Fibroblast of skin of scalp (primary cell): Measurements from ENCODE around the gene WARS2.
A peak's percentile ranks its signal among the peaks of the same experiment; 100 is the strongest.

Experiments used
- DNase-seq: peaks from one replicate; pipeline ENCODE4 v3.0.0-alpha.2; 2013

The WARS2 gene

DNA sequence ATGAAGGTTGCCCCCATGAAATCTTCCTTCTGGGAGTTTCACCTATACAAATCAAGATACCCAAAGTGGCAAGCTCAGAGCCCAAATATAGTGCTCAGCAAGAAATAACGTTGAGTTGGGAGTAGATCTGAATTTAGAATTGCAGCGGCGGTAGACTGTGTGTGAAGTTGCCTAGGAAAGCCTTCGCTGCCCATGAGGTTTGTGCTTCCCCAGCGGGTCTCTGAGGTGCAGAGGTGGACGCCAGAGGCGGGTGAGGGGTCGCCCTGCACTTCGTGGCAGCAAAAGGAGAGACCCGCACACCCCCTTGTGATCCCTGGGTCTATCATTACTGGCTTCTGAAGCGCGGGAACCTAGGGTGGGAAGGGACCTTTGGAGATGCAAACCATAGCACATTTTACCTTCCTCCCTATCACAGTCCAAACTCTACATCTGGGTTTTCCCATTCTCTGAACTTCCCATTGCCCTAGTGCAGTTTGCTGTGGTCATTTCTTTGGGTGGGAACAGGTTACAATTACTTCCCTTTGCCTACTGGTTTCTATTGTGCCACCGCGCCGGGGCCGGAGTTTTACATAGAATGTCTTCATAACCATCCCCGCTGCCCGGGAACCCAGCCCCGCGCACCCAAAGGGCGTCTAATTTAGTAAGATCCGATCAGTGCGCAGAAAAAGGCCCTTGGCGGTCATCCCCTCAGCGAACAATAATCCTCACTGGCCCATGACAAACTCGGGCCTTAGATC, 157.5 kb downstream of the WARS2 start:
- no peak for DNase-seq

DNA sequence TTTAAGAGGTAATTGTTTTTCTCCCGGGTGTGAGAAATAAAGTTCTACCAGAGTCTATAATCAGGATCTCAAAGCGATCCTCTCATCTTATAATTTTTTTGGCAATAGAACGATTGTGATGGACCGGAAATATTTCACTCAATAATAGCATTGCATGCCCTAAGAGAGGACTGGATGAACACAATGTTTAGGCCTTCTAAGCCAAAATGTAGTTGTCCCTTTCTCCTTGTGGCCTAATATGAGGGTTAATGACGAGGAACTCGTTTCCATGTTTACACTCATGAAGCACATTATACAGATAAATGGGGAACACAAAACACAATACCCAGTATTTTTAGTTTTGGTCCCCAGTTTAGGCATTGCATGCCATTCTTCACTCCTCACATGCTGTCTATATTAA, 158.2 kb downstream of the WARS2 start:
- peak; percentile 63 for DNase-seq

DNA sequence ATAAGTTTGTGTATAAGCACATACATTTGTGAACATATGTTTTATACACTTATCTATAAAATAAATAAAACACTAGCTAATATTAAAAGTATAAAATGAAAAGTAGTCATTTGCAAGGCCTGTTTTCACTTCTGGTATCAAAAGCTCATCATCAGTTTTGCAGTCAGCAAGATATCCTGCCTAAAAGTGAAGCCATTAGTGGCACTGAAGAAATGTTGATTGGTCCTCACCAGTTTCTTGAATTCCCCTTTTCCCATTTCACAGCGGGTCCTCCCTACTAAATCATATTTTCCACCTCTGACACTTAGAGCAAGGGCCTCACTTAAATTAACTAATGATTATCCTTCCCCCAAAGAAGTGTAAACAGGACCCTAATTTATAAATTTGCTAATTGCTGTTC, 159.0 kb downstream of the WARS2 start:
- DNase-seq = peak; percentile 55
